ENCODE data around the gene MROH9. TPM values are rescaled to one million over a fixed set of nuclear protein-coding genes. Genes with fewer than 3 reads are reported as not detected.

The MROH9 gene
- total RNA-seq, 1 experiment from 2014 or later = not detected

- H2AK5ac ChIP-seq (ENCODE audit: insufficient read length, low read length) = no peak overlapping the region
- no peaks in the 10 kb centered on the region; the same call in 1 of the 2 replicates for H3K27me3 Mint-ChIP-seq (ENCODE audit: low read depth)
- H3K27ac Mint-ChIP-seq = no peak overlapping the region
Measured at GRCh38 chr1:170910273-170910672, 25.1 kb upstream of the MROH9 start.

More at GRCh38 chr1:170910273-170910672, 25.1 kb upstream of the MROH9 start:
- H3K27me3 ChIP-seq (ENCODE audit: insufficient read depth, low read length) = no peaks in the 10 kb centered on the region
- H3K14ac ChIP-seq (ENCODE audit: insufficient read depth, low read length) = no peak overlapping the region
- H4K5ac ChIP-seq (ENCODE audit: insufficient read length, low read depth, low read length) = no peak overlapping the region
- H3K79me2 ChIP-seq (ENCODE audit: insufficient read depth, low read length) = no peaks in the 10 kb centered on the region
- H3K4me1 ChIP-seq (ENCODE audit: insufficient read depth, low read length) = no peaks in the 10 kb centered on the region
- H3K4ac ChIP-seq (ENCODE audit: low read depth, low read length) = no peak overlapping the region
- no peaks in the 10 kb centered on the region for H3K79me1 ChIP-seq (ENCODE audit: insufficient read depth, low read depth, low read length, poor library complexity, severe bottlenecking)
- no peak overlapping the region for H3K56ac ChIP-seq (ENCODE audit: insufficient read length, low read depth, low read length)
- H2BK15ac ChIP-seq (ENCODE audit: low read depth, low read length) = no peak overlapping the region
- H3K36me3 Mint-ChIP-seq (ENCODE audit: insufficient read depth in 1 of 3, low read depth in 3 of 3) = no peaks in the 10 kb centered on the region
- H4K20me1 ChIP-seq (ENCODE audit: control insufficient read depth, insufficient read depth, insufficient read length) = no peaks in the 10 kb centered on the region
- H2BK120ac ChIP-seq (ENCODE audit: low read depth, low read length, poor library complexity, severe bottlenecking) = no peak overlapping the region
- no peaks in the 10 kb centered on the region for H3K4me1 Mint-ChIP-seq
- no peaks in the 10 kb centered on the region for H3K9me3 Mint-ChIP-seq
- no peak overlapping the region for H3K27ac ChIP-seq (ENCODE audit: insufficient read length, low read depth, low read length)
- H3K23me2 ChIP-seq (ENCODE audit: insufficient read length, low read depth, low read length, poor library complexity, severe bottlenecking) = no peaks in the 10 kb centered on the region
- DNase-seq = no peak
- H2BK5ac ChIP-seq (ENCODE audit: insufficient read length, low read length) = no peak overlapping the region
- H3K18ac ChIP-seq (ENCODE audit: insufficient read length, low read depth, low read length) = no peak overlapping the region
- no peak overlapping the region for H2BK12ac ChIP-seq (ENCODE audit: insufficient read length, low read depth, low read length)
- H4K8ac ChIP-seq (replicated peaks; ENCODE audit: insufficient read length, low read depth, low read length) = no peak overlapping the region
- H2BK20ac ChIP-seq (ENCODE audit: low read depth, low read length, poor library complexity, severe bottlenecking) = no peak overlapping the region
- no peak overlapping the region for H3K23ac ChIP-seq (ENCODE audit: insufficient read length, low read depth, low read length)
- H3K9ac ChIP-seq (ENCODE audit: extremely low read depth, insufficient read length, low read length) = no peak overlapping the region
- no peak for TF ChIP-seq CTCF (conservative IDR thresholded peaks at IDR 0.05)
- H4K91ac ChIP-seq (ENCODE audit: insufficient read length, low read depth, low read length) = no peak overlapping the region
- H3K4me3 Mint-ChIP-seq = no peak overlapping the region
- H3T11ph ChIP-seq (ENCODE audit: low read length) = no peak overlapping the region
- H3K9me3 ChIP-seq (ENCODE audit: control insufficient read depth, low read depth, low read length) = no peaks in the 10 kb centered on the region
- H2AFZ ChIP-seq (ENCODE audit: low read length) = no peak overlapping the region
- no peak overlapping the region for H3K4me2 ChIP-seq (ENCODE audit: insufficient read depth, insufficient read length, low read length)
